ENCODE measurements around the gene TRAF4. TPM values are rescaled to one million over a fixed set of nuclear protein-coding genes. Genes with fewer than 3 reads are reported as not detected.
A peak's percentile ranks its signal among the peaks of the same experiment; 100 is the strongest.

TRAF4 gene
- total and polyA plus RNA-seq, 9 of the 15 experiments (the other 6 are each of a cell fraction or from before 2014, with no cell fraction given): 2.4 to 147 (median 72.4) TPM

GRCh38 chr17:28744972-28745785, 1.4 kb downstream of the TRAF4 start (continued):
- TF ChIP-seq MGA (IDR thresholded peaks at IDR 0.05) (no peak), TFAP4 (CRISPR knock-in tag; IDR thresholded peaks at IDR 0.05; ENCODE audit: borderline replicate concordance) (peak; percentile 38; the same call in 1 of the 2 replicates), SP1 (CRISPR knock-in tag; IDR thresholded peaks at IDR 0.05) (0 out of 2 replicates have a peak, but pooled peaks have one; percentile 10), BCOR (IDR thresholded peaks at IDR 0.05) (no peak), CHCHD3 (CRISPR knock-in tag; IDR thresholded peaks at IDR 0.05) (no peak), ZNF12 (CRISPR knock-in tag; IDR thresholded peaks at IDR 0.05) (no peak), TAF1 (IDR thresholded peaks at IDR 0.05; ENCODE audit: control insufficient read depth, extremely low read depth, insufficient read depth, low read length, severe bottlenecking) (peak; percentile 14), MLLT1 (IDR thresholded peaks at IDR 0.05) (no peak), HCFC1 (IDR thresholded peaks at IDR 0.05; ENCODE audit: low read depth, low read length) (peak; percentile 18; the same call in 1 of the 2 replicates), FUS (optimal IDR thresholded peaks at IDR 0.05; ENCODE audit: low read depth, low read length) (no peak), GABPA (tag; conservative IDR thresholded peaks at IDR 0.05; ENCODE audit: low read depth) (no peak), GABPB1 (CRISPR knock-in tag; IDR thresholded peaks at IDR 0.05) (0 out of 2 replicates have a peak, but pooled peaks have one; percentile 19), FOS (IDR thresholded peaks at IDR 0.05; ENCODE audit: extremely low read depth, insufficient read length) (no peak)

All from K562 (cell line).